IPS-18a (cell line): ENCODE results near the gene KRT15.

Experiments
- H3K27ac ChIP-seq: one replicate; pipeline ENCODE4 v1.5.1; 2013; ENCODE audit warnings: low read length
- H3K27me3 ChIP-seq: one replicate; pipeline ENCODE4 v1.6.1; 2013; ENCODE audit warnings: mild to moderate bottlenecking, low read length; ENCODE audit not compliant: control insufficient read depth, insufficient read depth
- H3K36me3 ChIP-seq: one replicate; pipeline ENCODE4 v1.6.1; 2013; ENCODE audit warnings: low read depth, low read length; ENCODE audit not compliant: control insufficient read depth
- H3K4me1 ChIP-seq: one replicate; pipeline ENCODE4 v1.6.1; 2013; ENCODE audit warnings: low read depth, low read length; ENCODE audit not compliant: control insufficient read depth
- H3K4me3 ChIP-seq: one replicate; pipeline ENCODE4 v1.5.1; 2013; ENCODE audit warnings: low read length
- H3K9ac ChIP-seq: one replicate; pipeline ENCODE4 v1.6.1; 2013; ENCODE audit warnings: mild to moderate bottlenecking, low read length, moderate library complexity
- H3K9me3 ChIP-seq: one replicate; pipeline ENCODE4 v1.6.1; 2013; ENCODE audit warnings: low read depth, low read length; ENCODE audit not compliant: control insufficient read depth

KRT15 gene

GRCh38 chr17:41483991-41484826 is 34.5 kb downstream of the KRT15 start:
- no peaks in the 10 kb centered on the region for H3K27me3 ChIP-seq
- H3K4me1 ChIP-seq, result no peaks in the 10 kb centered on the region
- no peaks in the 10 kb centered on the region for H3K9me3 ChIP-seq
- no peaks in the 10 kb centered on the region for H3K36me3 ChIP-seq
- no peak overlapping the region for H3K27ac ChIP-seq
- no peak overlapping the region for H3K9ac ChIP-seq
- no peak overlapping the region for H3K4me3 ChIP-seq

- no peak overlapping the region for H3K4me3 ChIP-seq
- H3K27me3 ChIP-seq, result no peaks in the 10 kb centered on the region
- H3K9me3 ChIP-seq, result no peaks in the 10 kb centered on the region
- H3K4me1 ChIP-seq, result no peaks in the 10 kb centered on the region
- H3K9ac ChIP-seq, result no peak overlapping the region
- H3K36me3 ChIP-seq, result no peaks in the 10 kb centered on the region
- no peak overlapping the region for H3K27ac ChIP-seq
Measured at GRCh38 chr17:41483531-41483930, 35.2 kb downstream of the KRT15 start.

- Histone ChIP-seq H3K27me3 (no peaks in the 10 kb centered on the region), H3K27ac (no peak within 1 kb of the TSS), H3K9me3 (no peaks in the 10 kb centered on the region), H3K4me3 (no peak within 1 kb of the TSS), H3K9ac (no peak within 1 kb of the TSS), H3K4me1 (no peaks in the 10 kb centered on the region), H3K36me3 (no peaks in the 10 kb centered on the region)
Measured at GRCh38 chr17:41481036-41481435, 37.7 kb downstream of the KRT15 start, which contains the start of gene KRT35. KRT35 (minus strand) TSS chr17:41481151; CDS start chr17:41481097, 54 bp downstream.

- Histone ChIP-seq H3K4me3 (no peak overlapping the region), H3K4me1 (no peaks in the 10 kb centered on the region), H3K27me3 (no peaks in the 10 kb centered on the region), H3K9ac (no peak overlapping the region), H3K9me3 (no peaks in the 10 kb centered on the region), H3K27ac (no peak overlapping the region), H3K36me3 (no peaks in the 10 kb centered on the region)
Measured at GRCh38 chr17:41480581-41480980, 38.1 kb downstream of the KRT15 start.

GRCh38 chr17:41480136-41480535 is 38.6 kb downstream of the KRT15 start:
- Histone ChIP-seq H3K27me3 (no peaks in the 10 kb centered on the region), H3K4me1 (no peaks in the 10 kb centered on the region), H3K9me3 (no peaks in the 10 kb centered on the region), H3K4me3 (no peak overlapping the region), H3K36me3 (no peaks in the 10 kb centered on the region), H3K9ac (no peak overlapping the region), H3K27ac (no peak overlapping the region)

GRCh38 chr17:41478237-41478636 is 40.5 kb downstream of the KRT15 start:
- H3K4me3 ChIP-seq, result no peak overlapping the region
- H3K4me1 ChIP-seq, result no peaks in the 10 kb centered on the region
- no peak overlapping the region for H3K9ac ChIP-seq
- no peak overlapping the region for H3K27ac ChIP-seq
- no peaks in the 10 kb centered on the region for H3K36me3 ChIP-seq
- H3K9me3 ChIP-seq, result no peaks in the 10 kb centered on the region
- no peaks in the 10 kb centered on the region for H3K27me3 ChIP-seq

- Histone ChIP-seq H3K27ac (no peak overlapping the region), H3K9me3 (no peaks in the 10 kb centered on the region), H3K36me3 (no peaks in the 10 kb centered on the region), H3K4me3 (no peak overlapping the region), H3K27me3 (no peaks in the 10 kb centered on the region), H3K9ac (no peak overlapping the region), H3K4me1 (no peaks in the 10 kb centered on the region)
Measured at GRCh38 chr17:41476866-41477815, 41.5 kb downstream of the KRT15 start.

GRCh38 chr17:41475421-41475820 is 43.3 kb downstream of the KRT15 start:
- Histone ChIP-seq H3K9me3 (no peaks in the 10 kb centered on the region), H3K4me1 (no peaks in the 10 kb centered on the region), H3K9ac (no peak overlapping the region), H3K36me3 (no peaks in the 10 kb centered on the region), H3K27ac (no peak overlapping the region), H3K4me3 (no peak overlapping the region), H3K27me3 (no peaks in the 10 kb centered on the region)

- no peaks in the 10 kb centered on the region for H3K36me3 ChIP-seq
- no peaks in the 10 kb centered on the region for H3K9me3 ChIP-seq
- H3K27me3 ChIP-seq, result no peaks in the 10 kb centered on the region
- H3K27ac ChIP-seq, result no peak overlapping the region
- H3K9ac ChIP-seq, result no peak overlapping the region
- no peak overlapping the region for H3K4me3 ChIP-seq
- H3K4me1 ChIP-seq, result no peaks in the 10 kb centered on the region
Measured at GRCh38 chr17:41474863-41475262, 43.8 kb downstream of the KRT15 start.

GRCh38 chr17:41468346-41468745 is 50.3 kb downstream of the KRT15 start:
- no peak overlapping the region for H3K4me3 ChIP-seq
- no peak overlapping the region for H3K9ac ChIP-seq
- no peaks in the 10 kb centered on the region for H3K4me1 ChIP-seq
- H3K36me3 ChIP-seq, result no peaks in the 10 kb centered on the region
- no peaks in the 10 kb centered on the region for H3K27me3 ChIP-seq
- H3K27ac ChIP-seq, result no peak overlapping the region
- H3K9me3 ChIP-seq, result no peaks in the 10 kb centered on the region

- Histone ChIP-seq H3K9ac (no peak overlapping the region), H3K27ac (no peak overlapping the region), H3K4me1 (no peaks in the 10 kb centered on the region), H3K27me3 (no peaks in the 10 kb centered on the region), H3K9me3 (no peaks in the 10 kb centered on the region), H3K4me3 (no peak overlapping the region), H3K36me3 (no peaks in the 10 kb centered on the region)
Measured at GRCh38 chr17:41467561-41467960, 51.1 kb downstream of the KRT15 start.
